SIG-M5 treated with dmso at 0.1 percent for 504 hours (cell line): ENCODE data around the gene KCTD12.
"Not testable (repeated sequence)": the region's sequence is repeated elsewhere in the genome, so short reads cannot be mapped to it uniquely, and the experiment has no call there.

Source experiments
- DNase-seq: peaks from one replicate; lab custom pipeline; 2025; ENCODE audit not compliant: unreplicated experiment; lab: John Stamatoyannopoulos, UW

Gene KCTD12

DNA sequence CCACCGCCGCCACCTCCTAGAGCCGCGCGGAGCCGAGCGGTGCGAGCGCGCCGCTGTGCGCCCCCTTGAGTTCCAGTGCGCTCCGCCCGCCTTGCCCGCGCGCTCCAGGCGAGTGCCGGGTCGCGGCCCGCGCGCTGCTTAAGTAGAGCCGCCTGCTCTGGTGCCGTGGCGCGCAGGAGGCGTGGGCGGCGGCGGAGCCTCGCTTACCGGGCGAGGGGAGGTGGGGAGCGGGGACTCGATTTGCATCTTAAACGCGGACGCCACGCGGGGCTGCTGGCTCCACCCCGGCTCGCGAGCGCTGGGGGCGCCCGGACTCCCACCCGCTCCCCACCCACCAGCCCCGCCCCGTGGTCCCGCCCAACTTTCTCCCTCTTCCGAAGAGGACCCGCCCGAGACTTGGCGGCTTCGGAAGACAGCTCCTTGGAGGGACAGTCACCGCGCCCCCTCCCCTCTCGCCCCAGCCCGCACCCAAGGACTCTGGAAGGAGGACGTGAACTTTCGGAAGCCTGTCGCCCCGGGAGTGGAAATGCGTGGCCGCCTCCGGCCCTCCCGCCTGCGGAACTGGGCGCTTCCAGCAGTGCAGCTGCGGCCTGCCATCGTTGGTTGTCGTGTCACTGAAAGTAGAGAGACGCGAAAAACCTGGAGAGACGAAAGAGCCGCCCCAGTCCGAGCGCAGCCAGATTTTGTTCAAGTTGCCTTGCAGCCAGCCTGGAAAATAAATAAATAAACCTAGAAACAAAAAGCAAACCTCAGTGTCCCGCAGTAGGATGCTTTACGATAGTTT lies at the start of gene KCTD12:
Gene KCTD12, minus strand, starts transcription at position 114 of the 784 bp plus-strand sequence. CDS start 257 bp downstream, outside the sequence.
- peak; percentile 78 for DNase-seq

DNA sequence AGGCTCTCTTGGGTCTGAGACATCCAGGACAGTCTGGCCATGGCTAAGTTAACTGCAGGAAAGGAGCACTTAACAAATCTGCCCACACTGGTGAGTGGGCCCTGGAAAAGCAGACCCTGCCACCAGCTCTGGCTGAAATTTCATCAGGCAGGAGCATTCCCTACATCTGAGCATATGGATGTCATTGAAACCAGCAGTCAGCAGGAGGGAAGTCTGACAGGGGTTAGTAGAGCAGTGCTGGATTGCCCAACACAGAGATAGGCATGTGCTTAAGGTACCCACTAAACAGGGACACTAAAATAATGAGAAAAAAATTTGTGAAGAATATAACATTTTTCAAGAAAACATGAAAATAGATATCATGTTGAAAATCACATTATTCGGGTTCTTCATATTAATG lies 48.5 kb upstream of the KCTD12 start:
- DNase-seq = no peak

GRCh38 chr13:76932076-76932475 lies 45.9 kb upstream of the KCTD12 start:
- no peak for DNase-seq

GRCh38 chr13:76929851-76930374 lies 43.7 kb upstream of the KCTD12 start:
- no peak for DNase-seq

- DNase-seq = no peak
These were observed 43.1 kb upstream of the KCTD12 start for GRCh38 chr13:76929320-76929719.

DNA sequence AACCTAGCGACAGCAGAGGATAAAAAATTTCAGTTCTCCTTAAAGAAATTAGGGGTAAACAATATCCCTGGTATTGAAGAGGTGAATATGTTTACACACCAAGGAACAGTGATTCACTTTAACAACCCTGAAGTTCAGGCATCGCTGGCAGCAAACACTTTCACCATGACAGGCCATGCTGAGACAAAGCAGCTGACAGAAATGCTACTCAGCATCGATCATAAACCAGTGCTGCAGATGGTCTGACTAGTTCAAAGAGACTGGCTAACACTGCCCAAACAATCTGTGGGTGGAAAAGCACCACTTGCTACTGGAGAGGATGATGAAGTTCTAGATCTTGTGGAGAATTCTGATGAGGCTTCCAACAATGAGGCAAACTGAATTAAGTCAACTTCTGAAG lies 42.3 kb upstream of the KCTD12 start:
- DNase-seq = no peak

DNA sequence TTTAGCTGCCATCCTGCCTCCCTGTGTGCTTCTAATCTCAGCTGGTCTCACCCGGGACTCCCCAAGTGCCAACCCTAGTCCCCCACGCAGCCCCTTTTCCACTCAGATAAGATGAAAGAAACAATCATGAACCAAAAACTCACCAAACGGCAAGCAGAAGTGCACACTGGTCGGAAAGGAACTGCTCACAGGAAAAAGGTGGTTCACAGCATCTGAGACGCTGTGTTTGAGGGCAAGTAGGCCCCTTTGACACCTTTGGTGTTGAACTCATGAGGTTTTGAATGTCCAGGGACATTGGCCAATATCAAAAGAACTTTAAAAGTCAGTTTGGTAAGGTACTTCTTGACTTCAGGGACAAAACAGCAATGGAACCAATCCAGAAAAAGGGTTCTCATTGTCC lies 41.8 kb upstream of the KCTD12 start:
- no peak for DNase-seq

GRCh38 chr13:76925115-76925514 lies 38.9 kb upstream of the KCTD12 start:
- no peak for DNase-seq

GRCh38 chr13:76921516-76921915 lies 35.3 kb upstream of the KCTD12 start:
- DNase-seq = no peak

GRCh38 chr13:76917755-76918481 lies 31.7 kb upstream of the KCTD12 start:
- not testable (repeated sequence) for DNase-seq

DNA sequence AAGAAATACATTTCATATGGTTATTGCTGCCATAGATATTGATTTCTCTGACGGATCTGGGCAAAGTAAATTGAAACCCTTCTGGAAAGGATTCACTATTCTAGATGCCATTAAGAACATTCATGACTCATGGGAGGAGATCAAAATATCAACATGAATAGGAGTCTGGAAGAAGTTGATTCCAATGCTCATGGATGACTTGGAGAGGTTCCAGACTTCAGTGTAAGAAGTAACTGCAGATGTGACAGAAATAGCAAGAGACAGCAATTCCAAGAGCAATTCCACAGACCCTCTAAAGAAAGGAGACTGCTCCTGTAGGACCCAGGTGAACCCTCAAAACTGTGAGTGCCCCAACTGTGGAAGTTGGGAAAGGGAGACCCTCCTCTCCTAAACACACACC lies 30.9 kb upstream of the KCTD12 start:
- no peak for DNase-seq

DNA sequence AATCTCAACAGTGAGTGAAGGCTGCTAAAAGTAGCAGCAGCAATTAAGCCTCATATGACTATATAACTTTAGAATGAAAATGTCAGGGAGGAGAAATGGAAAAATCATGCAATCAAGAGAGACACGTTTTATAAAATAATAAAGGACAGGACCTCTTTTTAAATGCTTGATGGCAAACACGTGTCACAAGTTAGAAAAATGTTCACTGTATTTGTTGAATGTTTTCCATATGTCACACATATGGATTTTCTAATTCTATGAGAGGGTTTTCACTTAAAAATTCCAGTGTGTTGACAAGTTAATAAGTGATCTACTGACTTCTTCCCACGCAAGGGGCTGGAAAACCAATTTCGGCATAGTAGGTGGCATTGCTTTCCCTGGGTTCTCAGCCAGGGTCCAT lies 27.7 kb upstream of the KCTD12 start:
- no peak for DNase-seq

DNA sequence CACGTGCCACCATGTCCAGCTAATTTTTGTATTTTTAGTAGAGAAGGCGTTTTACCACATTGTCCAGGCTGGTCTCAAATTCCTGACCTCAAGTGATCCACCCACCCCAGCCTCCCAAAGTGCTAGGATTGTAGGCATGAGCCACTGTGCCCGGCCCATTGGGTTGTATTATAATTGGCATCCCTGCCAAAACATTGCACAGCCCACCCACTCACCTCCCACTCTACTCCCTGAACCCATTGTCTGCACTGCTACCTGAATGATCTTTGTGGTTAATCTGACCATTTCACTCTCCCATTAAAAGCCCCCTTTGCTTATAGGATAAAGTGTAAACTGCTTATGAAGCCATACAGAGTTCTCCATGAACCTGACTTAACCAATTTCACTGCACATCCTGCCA lies 26.3 kb upstream of the KCTD12 start:
- DNase-seq = no peak

DNA sequence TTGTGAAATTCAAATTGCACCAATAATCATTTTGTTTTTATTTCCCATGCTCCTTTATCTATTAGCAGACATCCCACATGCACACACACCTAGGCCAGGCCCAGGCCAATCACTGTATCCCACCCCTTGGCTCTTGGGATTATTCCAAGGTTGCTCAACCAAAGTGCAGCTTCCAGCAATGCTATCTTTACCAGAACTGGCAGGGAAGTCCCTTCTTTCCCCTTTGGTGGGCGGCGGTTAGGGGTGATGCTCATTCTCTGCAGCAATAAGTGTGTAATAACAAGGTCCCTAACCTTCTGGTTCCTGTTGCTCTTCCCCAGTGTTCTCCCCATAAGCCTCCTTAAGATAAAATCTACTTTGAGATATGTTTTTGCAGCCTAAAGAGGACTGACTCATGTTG lies 18.3 kb upstream of the KCTD12 start:
- DNase-seq = no peak

- peak; percentile 80 for DNase-seq
These were observed 17.4 kb upstream of the KCTD12 start for GRCh38 chr13:76903544-76904162.

DNA sequence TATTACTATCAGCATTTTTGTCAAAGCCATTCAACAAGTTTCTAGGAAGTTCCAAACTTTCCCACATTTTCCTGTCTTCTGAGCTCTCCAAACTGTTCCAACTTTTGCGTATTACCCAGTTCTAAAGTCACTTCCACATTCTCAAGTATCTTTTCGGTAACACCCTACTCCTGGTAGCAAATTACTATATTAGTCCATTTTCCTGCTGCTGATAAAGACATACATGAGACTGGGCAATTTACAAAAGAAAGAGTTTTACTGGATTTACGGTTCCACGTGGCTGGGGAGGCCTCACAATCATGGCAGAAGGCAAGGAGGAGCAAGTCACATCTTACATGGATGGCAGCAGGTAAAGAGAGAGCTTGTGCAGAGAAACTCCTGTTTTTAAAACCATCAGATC lies 12.9 kb upstream of the KCTD12 start:
- not testable (repeated sequence) for DNase-seq

- not testable (repeated sequence) for DNase-seq
These were observed 11.0 kb upstream of the KCTD12 start for GRCh38 chr13:76897171-76897570.

DNA sequence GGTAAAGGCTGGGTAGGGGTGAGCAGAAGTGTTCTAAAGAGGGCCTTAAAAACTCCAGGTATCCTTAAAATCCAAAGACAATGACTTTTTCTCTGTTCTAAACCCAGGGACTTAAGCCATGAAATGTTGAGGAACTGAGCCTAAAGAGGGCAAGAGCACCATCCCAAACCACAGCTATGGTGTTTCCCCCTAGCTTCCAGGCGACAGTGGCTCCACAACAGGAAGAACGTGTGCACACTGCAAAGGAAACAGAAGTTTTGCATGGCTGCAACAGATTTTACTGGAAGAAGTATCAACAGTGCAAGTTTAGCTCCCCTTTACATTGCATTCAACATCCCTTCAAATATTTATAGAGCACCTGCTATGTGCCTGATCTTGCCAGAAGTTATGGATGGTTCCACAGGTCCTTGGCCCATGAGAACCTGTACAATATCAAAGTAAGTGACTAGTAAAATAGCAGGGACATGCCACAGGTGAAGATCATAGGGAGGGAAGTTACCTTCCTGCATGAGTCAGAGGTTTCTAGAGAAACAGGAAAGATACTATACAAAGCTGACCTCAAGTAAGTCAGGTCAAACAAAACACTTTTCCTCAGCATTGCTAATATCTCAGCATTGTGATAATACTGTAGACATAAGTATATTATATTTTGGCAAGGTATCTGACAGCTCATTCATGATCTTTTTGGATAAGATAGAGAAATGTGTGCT lies 8.4 kb upstream of the KCTD12 start:
- no peak for DNase-seq

- no peak for DNase-seq
These were observed 6.3 kb upstream of the KCTD12 start for GRCh38 chr13:76892488-76892887.

- no peak for DNase-seq
These were observed 3.8 kb upstream of the KCTD12 start for GRCh38 chr13:76890021-76890420.

GRCh38 chr13:76889254-76889653 lies 3.0 kb upstream of the KCTD12 start:
- DNase-seq = no peak
